Heart left ventricle (tissue), 16 donors: ENCODE measurements around the gene TBC1D7. TPM values are rescaled to one million over a fixed set of nuclear protein-coding genes. Genes with fewer than 3 reads are reported as not detected.

ENCODE experiments used
- ATAC-seq, 4 donors: fragments of 200-7000 bp; cut with Tn5 transposase; one replicate each; pipeline ENCODE4 v1.9.1; 2020 to 2022; ENCODE audit warnings: moderate library complexity in 4 of 4, mild to moderate bottlenecking in 3 of 4, moderate number of reproducible peaks in 1 of 4
- DNase-seq, 5 donors: peaks; one replicate each; pipeline ENCODE4 v3.0.0-alpha.2; 2020
- H3K27ac ChIP-seq, 12 donors: fragments of 200-600 bp; sonication (generic) in 4 of 12; one replicate each; pipeline versions ENCODE4 v1.5.0 to v1.8.0; 2016 to 2022; ENCODE audit warnings: mild to moderate bottlenecking in 2 of 12
- H3K27me3 ChIP-seq, 9 donors: fragments of 200-600 bp; sonication (generic) in 2 of 9; one replicate each; pipeline versions ENCODE4 v1.5.1 to v1.8.0; 2016 to 2022; ENCODE audit warnings: mild to moderate bottlenecking in 3 of 9
- H3K36me3 ChIP-seq, 9 donors: fragments of 200-600 bp; sonication (generic) in 2 of 9; one replicate each; pipeline versions ENCODE4 v1.5.0 to v1.8.0; 2018 to 2022; ENCODE audit warnings: mild to moderate bottlenecking in 2 of 9
- H3K4me1 ChIP-seq, 12 donors: fragments of 200-600 bp; sonication (generic) in 4 of 12; one replicate each; pipeline versions ENCODE4 v1.5.0 to v1.8.0; 2016 to 2022; ENCODE audit warnings: mild to moderate bottlenecking in 3 of 12
- H3K4me3 ChIP-seq, 12 donors: fragments of 200-600 bp; sonication (generic) in 4 of 12; one replicate each; pipeline versions ENCODE4 v1.5.0 to v1.8.0; 2017 to 2022; ENCODE audit warnings: mild to moderate bottlenecking in 9 of 12, moderate library complexity in 4 of 12
- H3K9me3 ChIP-seq, 12 donors: fragments of 200-600 bp; sonication (generic) in 4 of 12; one replicate each; pipeline versions ENCODE4 v1.5.0 to v1.8.0; 2016 to 2022; ENCODE audit warnings: mild to moderate bottlenecking in 1 of 12
- CTCF ChIP-seq, 12 donors: fragments of 200-600 bp; sonication (generic) in 4 of 12; IDR thresholded peaks; one replicate each; pipeline versions ENCODE4 v1.5.0 to v1.8.0; 2018 to 2022; ENCODE audit warnings: antibody characterized with exemption in 12 of 12, mild to moderate bottlenecking in 5 of 12
- POLR2A ChIP-seq, 2 donors: fragments of 450-650 bp; IDR thresholded peaks; one replicate each; pipeline ENCODE4 v1.6.1; 2017; ENCODE audit warnings: antibody characterized with exemption in 2 of 2, mild to moderate bottlenecking in 2 of 2, moderate library complexity in 2 of 2
- WGBS, 4 donors: extraction: QIAGEN DNeasy Blood & Tissue Kit in 2 of 4; methylation state at CpG; one replicate each; pipeline versions ENCODE4 v1.1.5 to v1.1.7; 2013 to 2018; 5-methylcytosine and 5-hydroxymethylcytosine counted together
- intact Hi-C, 10 donors: fragments of 100-400 bp; cut with DNase I; formaldehyde crosslinking; loops; one replicate each; pipeline versions ENCODE4 v1.11.1 to v1.14.2; 2022
- polyA plus RNA-seq, 2 donors: library from polyadenylated mRNA; stranded (reverse); fragments of 200-250 nt; gene quantifications; one replicate each; pipeline ENCODE4 v1.2.3, GENCODE V29; 2013
- total RNA-seq, 9 donors: library from RNA; depleted of rRNA in 2 of 9; stranded (reverse); fragments of >200 nt in 2 of 9; fragmentation: NEBNext Ultra II Directional in 3 of 9; extraction: Animal tissue kit (Norgen Biotek cat#: 25700) in 3 of 9; gene quantifications; one replicate each; pipeline versions ENCODE4 v1.1.0 to v1.2.4, GENCODE V29; 2016 to 2023
- donor health status: ischemic (EF 13 %, LVEDD 7.1; RV severe dilation, severe dysfunction).
- donor health status: healthy with polysubstance abuse.
- donor health status: DM: no; HTN: yes; CAD: no.
- donor health status: DM: no; HTN: no; CAD: no.
- donor health status: ischemic (EF 25% LVEDD 6.9; RV normal size, moderate dysfunction).
- donor health status: ischemic (EF 25% LVEDD 5.7; RV mildly dilated, moderate dysfunction).
- donor health status: healthy.
- donor health status: DM: yes; HTN: yes; CAD: no.
- donor health status: ischemic (EF 35%, LVEDD 5.7; RV mildly dilated, moderate dysfunction).
- donor health status: nonischemic (EF 11% LVEDD 7.7; RV severe dilation, severe dysfunction).
- donor health status: DM: yes; HTN: yes; CAD: no.
- donor health status: PGD.
- donor health status: ischemic (EF 29% LVEDD 5.4; RV normal size, mild dysfunction).
- donor health status: nonischemic (EF 23%, LVEDD 6.1; RV moderate dilation, normal function).

TBC1D7 gene
- total and polyA plus RNA-seq, 11 donors = 17.0 to 31.9 (median 22.9) TPM

GRCh38 chr6:13260831-13261230 is 67.5 kb downstream of the TBC1D7 start:
- 78 to 88% (median 81%) methylated on average over 5 of the region's 5 CpGs for WGBS, 4 donors
- no peak overlapping the region for H3K27ac ChIP-seq
- intact Hi-C loops = no loop called here
- DNase-seq (no peak), ATAC-seq (no peak)
- H3K36me3 ChIP-seq = peaks cover 0 to 3% (median 0%) of the 10 kb centered on the region in 9 donors
- H3K4me1 ChIP-seq = peaks cover 0 to 39% (median 1%) of the 10 kb centered on the region in 12 donors
- TF ChIP-seq CTCF (IDR thresholded peaks at IDR 0.05) = no peak
- TF ChIP-seq POLR2A (IDR thresholded peaks at IDR 0.05) = no peak
- H3K9me3 ChIP-seq = peaks cover 0 to 8% (median 0%) of the 10 kb centered on the region in 12 donors
- no peak overlapping the region for H3K4me3 ChIP-seq
- no peaks in the 10 kb centered on the region for H3K27me3 ChIP-seq

- intact Hi-C loops = no loop called here
- DNase-seq = no peak
- Histone ChIP-seq H3K9me3 (peaks cover 0 to 12% (median 0%) of the 10 kb centered on the region in 12 donors), H3K27ac (no peak overlapping the region), H3K27me3 (no peaks in the 10 kb centered on the region), H3K36me3 (peaks cover 0 to 3% (median 0%) of the 10 kb centered on the region in 9 donors), H3K4me1 (peaks cover 0 to 42% (median 1%) of the 10 kb centered on the region in 12 donors), H3K4me3 (no peak overlapping the region)
- TF ChIP-seq CTCF (IDR thresholded peaks at IDR 0.05) = no peak
- no peak for TF ChIP-seq POLR2A (IDR thresholded peaks at IDR 0.05)
- WGBS, 4 donors = 79 to 93% (median 91%) methylated on average over 7 of the region's 7 CpGs
- ATAC-seq = no peak
Observed at GRCh38 chr6:13260101-13260598, 68.2 kb downstream of the TBC1D7 start.

- Histone ChIP-seq H3K9me3 (peaks cover 0 to 12% (median 0%) of the 10 kb centered on the region in 12 donors), H3K27me3 (no peaks in the 10 kb centered on the region), H3K4me3 (no peak overlapping the region), H3K36me3 (peaks cover 0 to 3% (median 0%) of the 10 kb centered on the region in 9 donors), H3K4me1 (peaks cover 0 to 42% (median 1%) of the 10 kb centered on the region in 12 donors), H3K27ac (no peak overlapping the region)
- no peak for TF ChIP-seq POLR2A (IDR thresholded peaks at IDR 0.05)
- TF ChIP-seq CTCF (IDR thresholded peaks at IDR 0.05) = no peak
- ATAC-seq = no peak
- intact Hi-C loops = no loop called here
- DNase-seq = no peak
- WGBS, 4 donors = 79 to 86% (median 82%) methylated on average over 3 of the region's 3 CpGs
Observed at GRCh38 chr6:13259393-13259792, 68.9 kb downstream of the TBC1D7 start.

- Histone ChIP-seq H3K9me3 (peaks cover 0 to 12% (median 0%) of the 10 kb centered on the region in 12 donors), H3K27me3 (no peaks in the 10 kb centered on the region), H3K36me3 (peaks cover 0 to 3% (median 0%) of the 10 kb centered on the region in 9 donors), H3K4me1 (peaks cover 0 to 26% (median 1%) of the 10 kb centered on the region in 12 donors), H3K27ac (peak overlapping the region in 1 of 12 donors; percentile 60), H3K4me3 (no peak overlapping the region)
- peak in 2 of 4 donors; percentile 54 to 69 for ATAC-seq
- 73 to 82% (median 80%) methylated on average over 2 of the region's 2 CpGs for WGBS, 4 donors
- intact Hi-C loops = no loop called here
- DNase-seq = no peak
- TF ChIP-seq POLR2A (IDR thresholded peaks at IDR 0.05) = no peak
- TF ChIP-seq CTCF (IDR thresholded peaks at IDR 0.05) = no peak
Observed at GRCh38 chr6:13256266-13257001, 71.9 kb downstream of the TBC1D7 start.
